Measurements from ENCODE around the gene TAPBP.

Gene TAPBP

DNA sequence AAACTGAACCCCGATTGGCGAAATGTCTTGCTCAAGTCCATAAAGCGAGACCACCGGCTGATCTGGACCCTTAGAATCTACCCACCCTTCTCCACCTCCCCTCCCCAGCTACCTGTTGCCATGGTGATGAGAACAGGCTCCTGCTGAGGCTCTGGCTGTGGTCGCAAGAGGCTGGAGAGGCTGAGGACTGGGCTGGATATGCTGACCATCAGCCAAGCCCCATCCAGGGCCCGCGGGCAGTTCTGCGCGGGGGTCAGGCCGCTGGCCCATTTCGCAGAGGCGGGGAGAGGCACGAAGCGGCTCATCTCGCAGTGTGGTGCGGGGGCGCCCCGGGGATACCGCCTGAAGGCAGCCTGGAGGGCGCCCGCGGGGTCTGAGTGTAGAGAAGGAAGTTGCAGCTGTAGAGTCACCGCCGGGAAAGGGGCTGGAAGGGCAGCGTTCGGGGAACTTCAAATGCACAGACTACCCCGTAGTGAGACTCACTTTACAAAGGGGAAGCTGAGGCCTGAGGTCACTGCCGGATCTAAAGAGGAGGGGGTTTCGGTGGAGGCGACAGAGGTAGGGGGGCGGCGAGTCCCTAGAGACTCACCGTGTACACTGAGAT, 671 bp downstream of the TAPBP start:
- peak overlapping the region; percentile 83 for H3K9ac ChIP-seq (ENCODE audit: low read length)
- peaks cover 8% of the 10 kb centered on the region for H3K36me3 ChIP-seq (ENCODE audit: insufficient read depth, low read length)
- peak overlapping the region; percentile 85 for H3K4me3 ChIP-seq (ENCODE audit: low read depth, low read length, poor library complexity, severe bottlenecking)
- peak overlapping the region; percentile 94 for H3K27ac ChIP-seq (ENCODE audit: low read depth, low read length, poor library complexity, severe bottlenecking)
- H3K79me2 ChIP-seq (ENCODE audit: insufficient read depth, low read length) = peaks cover 16% of the 10 kb centered on the region
- no peaks in the 10 kb centered on the region for H4K20me1 ChIP-seq (ENCODE audit: insufficient read depth, low read length)
- H2AFZ ChIP-seq (ENCODE audit: low read length) = no peak overlapping the region
- no peaks in the 10 kb centered on the region for H3K27me3 ChIP-seq (ENCODE audit: insufficient read depth, low read length)
- TF ChIP-seq, protein P1, sequence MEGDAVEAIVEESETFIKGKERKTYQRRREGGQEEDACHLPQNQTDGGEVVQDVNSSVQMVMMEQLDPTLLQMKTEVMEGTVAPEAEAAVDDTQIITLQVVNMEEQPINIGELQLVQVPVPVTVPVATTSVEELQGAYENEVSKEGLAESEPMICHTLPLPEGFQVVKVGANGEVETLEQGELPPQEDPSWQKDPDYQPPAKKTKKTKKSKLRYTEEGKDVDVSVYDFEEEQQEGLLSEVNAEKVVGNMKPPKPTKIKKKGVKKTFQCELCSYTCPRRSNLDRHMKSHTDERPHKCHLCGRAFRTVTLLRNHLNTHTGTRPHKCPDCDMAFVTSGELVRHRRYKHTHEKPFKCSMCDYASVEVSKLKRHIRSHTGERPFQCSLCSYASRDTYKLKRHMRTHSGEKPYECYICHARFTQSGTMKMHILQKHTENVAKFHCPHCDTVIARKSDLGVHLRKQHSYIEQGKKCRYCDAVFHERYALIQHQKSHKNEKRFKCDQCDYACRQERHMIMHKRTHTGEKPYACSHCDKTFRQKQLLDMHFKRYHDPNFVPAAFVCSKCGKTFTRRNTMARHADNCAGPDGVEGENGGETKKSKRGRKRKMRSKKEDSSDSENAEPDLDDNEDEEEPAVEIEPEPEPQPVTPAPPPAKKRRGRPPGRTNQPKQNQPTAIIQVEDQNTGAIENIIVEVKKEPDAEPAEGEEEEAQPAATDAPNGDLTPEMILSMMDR (IDR thresholded peaks at IDR 0.05; ENCODE audit: low read length) = no peak
- TF ChIP-seq EZH2 (IDR thresholded peaks at IDR 0.05; ENCODE audit: borderline replicate concordance, low read length) = no peak
- H3F3A ChIP-seq (ENCODE audit: insufficient read depth, low read length) = no peaks in the 10 kb centered on the region
- peak overlapping the region; percentile 89 for H3K4me2 ChIP-seq (ENCODE audit: low read length)
- H3K9me2 ChIP-seq (ENCODE audit: low read depth, low read length) = no peaks in the 10 kb centered on the region
- no peaks in the 10 kb centered on the region for H3K9me3 ChIP-seq (ENCODE audit: low read length)
- peaks cover 24% of the 10 kb centered on the region for H3K4me1 ChIP-seq (ENCODE audit: insufficient read depth, low read length, severe bottlenecking)

DNA sequence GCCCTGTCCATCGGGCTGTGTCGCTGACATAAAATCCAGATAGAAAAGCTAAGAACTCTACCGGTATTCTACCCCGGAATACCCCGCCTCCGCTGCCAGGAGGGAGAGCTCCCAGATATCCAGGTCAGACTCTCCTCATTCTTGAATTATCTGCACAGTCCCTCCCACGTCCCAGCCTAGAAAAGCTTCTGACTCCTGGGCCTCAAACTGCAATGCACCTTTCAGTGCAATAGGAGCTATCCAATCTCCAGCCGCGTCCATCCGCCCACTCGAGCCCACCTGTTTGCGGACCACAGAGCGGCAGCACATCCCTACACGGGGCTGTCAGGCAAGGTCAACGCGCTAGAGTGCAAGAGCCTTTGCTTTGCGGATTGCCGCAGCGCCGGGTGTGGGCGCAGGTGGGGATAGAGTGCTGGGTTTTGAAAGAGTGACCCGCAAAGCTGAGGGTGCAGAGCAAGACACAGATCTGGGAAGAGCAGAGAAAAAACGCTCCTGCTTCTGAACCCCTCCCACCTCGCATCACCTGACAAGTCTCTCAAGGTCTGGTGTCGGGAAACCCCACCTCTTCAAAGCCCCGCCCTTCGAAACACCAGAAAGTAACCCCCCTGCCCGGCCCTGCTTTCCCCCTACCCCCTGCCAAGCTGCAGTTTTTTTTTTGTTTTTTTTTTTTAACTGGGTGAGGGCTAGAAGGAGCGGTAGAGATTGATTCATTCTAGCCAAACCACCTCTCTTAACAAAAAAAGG, 1.3 kb downstream of the TAPBP start:
- H3K27me3 ChIP-seq (ENCODE audit: insufficient read depth, low read length) = no peaks in the 10 kb centered on the region
- no peaks in the 10 kb centered on the region for H3K9me3 ChIP-seq (ENCODE audit: low read length)
- no peaks in the 10 kb centered on the region for H4K20me1 ChIP-seq (ENCODE audit: insufficient read depth, low read length)
- TF ChIP-seq EZH2 (IDR thresholded peaks at IDR 0.05; ENCODE audit: borderline replicate concordance, low read length) = no peak
- TF ChIP-seq, protein P1 (IDR thresholded peaks at IDR 0.05; ENCODE audit: low read length) = peak; percentile 21; the same call in 1 of the 2 replicates
- H2AFZ ChIP-seq (ENCODE audit: low read length) = no peak overlapping the region
- H3K9ac ChIP-seq (ENCODE audit: low read length) = peak overlapping the region; percentile 83
- H3F3A ChIP-seq (ENCODE audit: insufficient read depth, low read length) = no peaks in the 10 kb centered on the region
- H3K4me2 ChIP-seq (ENCODE audit: low read length) = peak overlapping the region; percentile 89
- H3K9me2 ChIP-seq (ENCODE audit: low read depth, low read length) = no peaks in the 10 kb centered on the region
- peak overlapping the region; percentile 94 for H3K27ac ChIP-seq (ENCODE audit: low read depth, low read length, poor library complexity, severe bottlenecking)
- H3K4me1 ChIP-seq (ENCODE audit: insufficient read depth, low read length, severe bottlenecking) = peaks cover 22% of the 10 kb centered on the region
- H3K4me3 ChIP-seq (ENCODE audit: low read depth, low read length, poor library complexity, severe bottlenecking) = peak overlapping the region; percentile 85
- H3K36me3 ChIP-seq (ENCODE audit: insufficient read depth, low read length) = peaks cover 12% of the 10 kb centered on the region
- peaks cover 21% of the 10 kb centered on the region for H3K79me2 ChIP-seq (ENCODE audit: insufficient read depth, low read length)

DNA sequence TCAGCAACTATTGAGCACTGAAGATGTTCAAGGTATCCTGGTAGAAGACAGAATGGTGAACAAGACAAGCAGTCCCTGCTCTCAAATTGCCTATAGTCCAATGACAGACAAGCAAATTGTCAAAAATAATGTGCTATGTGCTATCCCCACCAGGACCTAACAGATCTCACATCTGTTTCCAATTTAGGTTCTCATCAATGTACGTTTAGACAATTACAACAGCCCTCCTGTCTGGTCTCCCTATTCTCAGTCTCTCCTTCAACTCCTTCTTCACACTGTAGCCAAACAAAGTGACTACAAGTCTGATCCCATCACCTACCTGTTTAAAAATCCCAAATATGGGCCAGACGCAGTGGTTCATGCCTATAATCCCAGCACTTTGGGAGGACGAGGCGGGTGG, 7.5 kb downstream of the TAPBP start:
- Histone ChIP-seq H3K9me2 (ENCODE audit: low read depth, low read length) (no peaks in the 10 kb centered on the region), H3K4me1 (ENCODE audit: insufficient read depth, low read length, severe bottlenecking) (peaks cover 7% of the 10 kb centered on the region), H3K9me3 (ENCODE audit: low read length) (no peaks in the 10 kb centered on the region), H3K27ac (ENCODE audit: low read depth, low read length, poor library complexity, severe bottlenecking) (peak overlapping the region; percentile 18), H3F3A (ENCODE audit: insufficient read depth, low read length) (0 out of 2 replicates have a peak, but pooled peaks cover 5% of the 10 kb centered on the region), H3K36me3 (ENCODE audit: insufficient read depth, low read length) (peaks cover 49% of the 10 kb centered on the region), H3K79me2 (ENCODE audit: insufficient read depth, low read length) (0 out of 2 replicates have a peak, but pooled peaks cover 10% of the 10 kb centered on the region), H2AFZ (ENCODE audit: low read length) (no peak overlapping the region), H3K4me2 (ENCODE audit: low read length) (no peak overlapping the region), H3K4me3 (ENCODE audit: low read depth, low read length, poor library complexity, severe bottlenecking) (no peak overlapping the region), H4K20me1 (ENCODE audit: insufficient read depth, low read length) (no peaks in the 10 kb centered on the region), H3K27me3 (ENCODE audit: insufficient read depth, low read length) (no peaks in the 10 kb centered on the region), H3K9ac (ENCODE audit: low read length) (no peak overlapping the region)
- TF ChIP-seq EZH2 (IDR thresholded peaks at IDR 0.05; ENCODE audit: borderline replicate concordance, low read length) = no peak

All from OCI-LY1 (cell line).